ENCODE results near the gene LATS2.

Gene LATS2

DNA sequence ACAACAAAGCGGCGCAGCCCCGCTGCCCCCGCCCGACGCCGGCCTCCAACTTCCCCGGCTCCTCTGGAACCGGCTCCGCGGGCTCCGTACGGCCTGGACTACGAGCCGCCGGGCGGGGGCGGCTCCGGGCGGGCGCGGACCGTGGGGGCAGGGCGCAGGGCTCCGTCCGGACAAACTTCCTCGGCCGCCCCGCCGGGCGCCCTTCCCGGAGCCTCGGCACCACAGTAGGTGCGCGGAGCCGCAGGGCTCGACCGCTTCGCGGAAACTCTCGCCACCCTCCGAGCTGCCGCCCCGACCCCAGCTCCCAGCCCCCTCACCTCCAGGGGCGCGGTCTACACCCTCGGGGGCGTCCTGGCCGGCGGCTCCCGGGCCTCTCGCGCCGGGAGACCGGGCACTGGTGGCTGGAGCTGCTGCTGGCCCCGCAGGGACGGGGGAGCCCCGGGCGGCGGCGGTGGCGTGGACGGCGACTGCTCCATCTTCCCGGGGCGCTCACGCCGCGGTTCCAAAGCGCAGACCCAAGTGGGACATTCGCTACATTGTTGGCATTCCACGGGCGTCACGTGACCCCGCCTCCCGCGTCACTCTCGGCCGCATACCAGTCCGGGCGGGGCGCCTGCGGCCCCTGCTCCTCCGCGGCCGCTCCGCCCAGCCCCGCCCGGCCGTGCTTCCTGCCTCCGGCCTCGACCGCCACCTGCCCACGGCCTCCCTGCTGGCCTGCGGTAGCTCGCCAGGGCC lies at the start of gene LATS2:
Gene LATS2 (minus strand): TSS at position 558 of the 735 bp plus-strand sequence. CDS start 15,560 bp downstream, outside the sequence.
- peak; percentile 56 for DNase-seq (ENCODE audit: low read depth)

DNA sequence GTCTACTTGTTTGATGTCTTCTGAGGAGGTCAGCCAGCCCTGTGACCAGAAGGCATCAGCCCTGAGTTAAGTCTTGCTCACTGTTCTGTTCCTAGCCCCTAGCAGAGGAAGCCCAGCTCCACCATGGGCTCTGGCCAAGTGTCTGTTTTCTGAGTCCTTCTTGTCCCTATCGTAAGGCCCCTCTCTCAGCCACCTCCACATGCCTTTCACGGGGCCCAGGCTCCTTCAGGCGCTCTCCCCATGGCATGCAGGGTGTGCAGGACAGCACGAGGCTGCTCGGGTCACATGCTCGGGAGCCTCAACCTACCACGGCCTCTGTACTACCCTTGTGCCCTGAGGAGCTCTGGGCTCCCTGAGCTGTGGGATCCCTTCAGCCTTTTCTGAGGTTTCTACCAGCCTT lies 47.8 kb upstream of the LATS2 start:
- no peak for DNase-seq (ENCODE audit: low read depth)

DNA sequence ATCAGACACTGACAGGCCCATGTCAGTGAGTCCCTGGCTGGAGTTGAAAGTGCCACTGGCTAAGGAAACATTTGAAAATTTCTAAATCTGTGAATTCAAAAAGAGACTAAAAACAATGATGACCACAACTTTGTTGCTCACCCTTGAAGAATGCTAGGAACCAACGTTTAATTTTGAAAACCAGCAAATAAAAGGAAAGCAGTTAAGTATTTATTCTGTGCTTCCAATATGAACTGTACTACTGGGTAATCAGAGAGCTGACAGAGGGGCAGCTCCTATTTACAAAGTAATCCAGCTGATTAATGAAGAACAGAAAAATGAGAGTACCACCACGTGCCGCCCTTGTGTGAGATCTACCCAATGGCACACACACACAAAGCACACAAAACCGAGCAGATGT lies 44.7 kb upstream of the LATS2 start:
- DNase-seq (ENCODE audit: low read depth): no peak

GRCh38 chr13:21104199-21105019 lies 43.0 kb upstream of the LATS2 start:
- no peak for DNase-seq (ENCODE audit: low read depth)

GRCh38 chr13:21101865-21102576 lies 40.6 kb upstream of the LATS2 start:
- no peak for DNase-seq (ENCODE audit: low read depth)

DNA sequence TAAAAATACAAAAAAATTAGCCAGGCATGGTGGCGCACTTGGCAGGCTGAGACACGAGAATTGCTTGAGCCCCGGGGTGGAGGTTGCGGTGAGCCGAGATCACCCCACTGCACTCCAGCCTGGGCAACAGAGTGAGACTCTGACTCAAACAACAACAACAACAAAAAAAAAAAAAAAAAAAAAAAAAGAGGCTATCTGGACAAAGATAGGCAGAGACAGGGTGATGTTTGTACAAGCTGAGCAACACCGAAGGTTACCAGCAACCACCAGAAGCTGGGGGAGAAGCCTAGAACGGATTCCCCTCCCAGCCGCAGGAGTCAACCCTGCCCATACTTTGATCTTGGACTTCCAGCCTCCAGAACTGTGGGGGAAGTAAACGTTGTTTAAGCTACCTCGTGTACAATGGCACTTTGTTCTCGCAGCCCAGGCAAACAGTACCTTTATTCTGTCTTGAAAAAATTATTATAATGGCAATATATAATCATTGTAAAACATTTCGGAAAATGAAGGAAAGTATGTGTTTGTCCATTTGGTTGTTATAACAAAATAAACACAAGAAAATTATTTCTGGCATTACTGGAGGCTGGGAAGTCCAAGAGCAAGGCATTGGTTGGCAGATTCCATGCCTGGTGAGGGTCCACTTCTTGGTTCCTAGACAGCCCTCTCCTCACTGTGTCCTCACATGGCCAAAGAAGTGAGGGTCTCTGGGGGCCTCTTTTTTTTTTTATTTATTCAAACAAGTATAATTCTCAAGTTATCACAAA lies 39.8 kb upstream of the LATS2 start:
- DNase-seq (ENCODE audit: low read depth): no peak

DNA sequence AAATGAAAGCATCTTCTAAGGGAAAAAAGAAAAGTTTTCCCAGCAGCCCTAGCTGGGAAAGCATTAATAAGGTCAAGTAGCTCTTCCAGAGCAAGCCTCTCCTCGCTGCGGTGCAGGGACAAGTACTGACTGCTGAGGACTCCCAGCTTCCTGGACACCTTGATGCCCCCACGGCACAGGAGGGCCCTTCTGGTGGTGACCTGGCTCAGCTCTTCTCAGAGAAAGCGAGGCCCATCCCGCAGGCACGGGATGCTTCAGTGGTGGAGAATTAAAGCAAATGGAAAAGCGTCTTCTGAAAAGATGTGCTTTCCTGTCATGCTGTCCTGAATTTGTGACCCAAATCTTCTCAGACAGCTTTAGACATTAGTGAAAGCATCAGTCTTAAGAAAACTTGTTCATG lies 38.8 kb upstream of the LATS2 start:
- no peak for DNase-seq (ENCODE audit: low read depth)

DNA sequence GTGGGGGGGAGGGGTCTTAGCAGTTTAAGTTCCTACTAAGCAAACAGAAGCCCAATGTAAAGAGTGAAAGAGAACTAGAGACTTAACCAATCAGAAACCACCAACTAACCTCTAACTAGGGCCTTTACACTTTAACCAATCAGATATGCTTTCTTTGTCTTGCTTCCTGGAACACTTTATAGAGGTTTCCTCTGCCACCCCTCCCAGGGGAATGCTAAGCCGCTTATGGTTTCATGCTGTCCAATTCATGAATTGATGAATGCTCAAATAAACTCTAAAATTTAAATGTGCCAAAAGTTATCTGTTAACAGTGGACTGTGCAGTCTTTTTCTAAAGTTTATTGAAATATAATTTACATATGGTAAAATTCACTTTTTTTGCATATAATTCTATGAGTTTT lies 33.9 kb upstream of the LATS2 start:
- DNase-seq (ENCODE audit: low read depth): no peak

DNA sequence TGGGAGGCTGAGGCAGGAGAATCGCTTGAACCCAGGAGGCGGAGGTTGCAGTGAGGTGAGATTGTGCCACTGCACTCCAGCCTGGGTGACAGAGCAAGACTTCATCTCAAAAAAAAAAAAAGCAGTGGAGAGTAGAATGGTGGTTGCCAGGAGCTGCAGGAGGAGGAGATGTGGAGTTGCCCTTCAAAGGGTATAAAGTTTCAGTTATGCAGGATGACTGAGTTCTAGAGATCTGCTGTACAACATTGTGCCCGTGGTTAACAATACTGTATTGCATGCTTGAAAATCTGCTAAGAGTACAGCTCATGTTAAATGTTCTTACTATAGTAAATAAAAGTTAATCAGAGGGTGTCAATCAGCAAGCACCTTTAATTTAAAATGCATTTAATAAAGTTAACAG lies 28.4 kb upstream of the LATS2 start:
- DNase-seq (ENCODE audit: low read depth): no peak

DNA sequence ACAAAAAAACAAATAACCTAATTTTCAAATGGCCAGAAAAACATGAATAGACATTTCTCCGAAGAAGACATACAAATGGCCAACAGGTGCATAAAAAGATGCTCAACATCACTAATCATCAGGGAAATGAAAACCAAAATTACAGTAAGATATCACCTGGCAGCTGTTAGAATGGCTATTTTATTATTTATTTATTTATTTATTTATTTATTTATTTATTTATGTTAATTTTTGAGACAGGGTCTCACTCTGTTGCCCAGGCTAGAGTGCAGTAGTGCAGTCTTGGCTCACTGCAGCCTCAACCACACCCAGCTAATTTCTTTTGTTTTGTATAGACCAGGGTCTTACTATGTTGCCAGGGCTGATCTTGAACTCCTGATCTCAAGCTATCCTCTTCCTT lies 27.1 kb upstream of the LATS2 start:
- no peak for DNase-seq (ENCODE audit: low read depth)

- no peak for DNase-seq (ENCODE audit: low read depth)
Measured at GRCh38 chr13:21086929-21087328, 25.5 kb upstream of the LATS2 start.

DNA sequence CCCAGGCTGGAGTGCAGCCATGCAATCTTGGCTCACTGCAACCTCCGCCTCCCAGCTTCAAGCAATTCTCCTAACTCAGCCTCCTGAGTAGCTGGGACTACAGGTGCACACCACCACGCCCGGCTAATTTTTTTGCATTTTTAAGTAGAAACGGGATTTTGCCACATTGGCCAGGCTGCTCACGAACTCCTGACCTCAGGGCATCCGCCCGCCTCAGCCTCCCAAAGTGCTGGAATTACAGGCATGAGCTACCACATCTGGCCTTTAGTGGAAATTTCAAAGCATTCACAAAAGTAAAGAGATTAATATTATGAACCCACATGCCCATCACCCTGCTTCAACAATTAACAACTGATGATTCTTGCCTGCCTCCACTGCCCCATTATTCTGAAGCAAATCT lies 20.5 kb upstream of the LATS2 start:
- DNase-seq (ENCODE audit: low read depth): no peak

DNA sequence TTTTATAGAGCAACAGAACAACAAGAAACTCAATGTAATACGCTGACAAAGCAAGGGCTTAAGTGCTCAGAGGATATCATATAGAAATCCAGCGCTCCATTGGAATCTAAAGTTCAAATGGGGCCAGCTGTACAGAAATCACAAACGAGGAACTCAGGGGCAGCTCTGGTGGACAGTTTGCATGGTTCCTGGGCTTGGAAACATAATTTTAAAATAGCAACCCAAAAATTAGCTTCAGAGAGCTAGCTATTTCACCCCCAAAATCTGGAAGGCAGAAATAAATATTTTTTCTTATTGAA lies 19.2 kb upstream of the LATS2 start:
- no peak for DNase-seq (ENCODE audit: low read depth)

GRCh38 chr13:21079761-21080592 lies 18.6 kb upstream of the LATS2 start:
- DNase-seq (ENCODE audit: low read depth): no peak

DNA sequence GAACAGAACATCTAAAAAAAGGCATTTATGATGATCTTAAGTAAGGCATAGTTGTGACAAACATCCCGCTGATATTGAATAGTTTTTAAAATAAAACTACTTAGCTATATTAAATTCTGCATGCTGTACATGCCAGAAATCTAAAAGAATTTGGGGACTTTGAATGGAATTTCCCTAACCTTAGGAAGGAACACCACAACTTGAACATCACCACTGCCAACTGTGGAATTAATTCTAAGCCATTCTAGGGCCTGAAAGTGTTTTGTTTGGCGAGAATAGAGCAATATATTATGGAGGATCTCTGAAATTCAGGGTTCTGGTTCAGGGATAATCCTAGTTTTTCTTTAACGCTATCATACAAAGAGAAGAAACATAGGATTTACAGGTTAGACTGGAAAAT lies 17.8 kb upstream of the LATS2 start:
- no peak for DNase-seq (ENCODE audit: low read depth)

GRCh38 chr13:21078501-21078900 lies 17.1 kb upstream of the LATS2 start:
- no peak for DNase-seq (ENCODE audit: low read depth)

- DNase-seq (ENCODE audit: low read depth): no peak
Measured at GRCh38 chr13:21077788-21078353, 16.5 kb upstream of the LATS2 start.

GRCh38 chr13:21077076-21077787 lies 15.8 kb upstream of the LATS2 start:
- DNase-seq (ENCODE audit: low read depth): no peak

- no peak for DNase-seq (ENCODE audit: low read depth)
Measured at GRCh38 chr13:21076253-21076652, 14.9 kb upstream of the LATS2 start.

Data from stimulated activated CD8-positive, alpha-beta memory T cell treated with anti-CD3 and anti-CD28 coated beads, Interleukin-12 subunit alpha, Interleukin-12 subunit beta, amount 100 ng/mL, for 4 hours (primary cell).